A549 (cell line): ENCODE data around the gene TFAP2E. TPM values are rescaled to one million over a fixed set of nuclear protein-coding genes. Genes with fewer than 3 reads are reported as not detected.

Experiments
- ATAC-seq, 2 experiments: fragments of 200-7000 bp in 1 of 2; fragments of >200 bp in 1 of 2; cut with Nextera tagmentation in 1 of 2; cut with Tn5 transposase in 1 of 2; 3 replicates each; pipeline versions ENCODE4 v1.8.0 to v1.9.1; 2018 to 2020; ENCODE audit warnings: mild to moderate bottlenecking in 1 of 2, moderate library complexity in 1 of 2
- CTCF ChIA-PET: fragments of 300-600 bp; sonication (Branson Sonifier 250); formaldehyde crosslinking; extraction: SDS; loops from one replicate; lab custom pipeline; 2021; ENCODE audit warnings: antibody characterized with exemption, inconsistent platforms; lab: Yijun Ruan, JAX
- POLR2A ChIA-PET: fragments of 350-600 bp; formaldehyde crosslinking; extraction: SDS; loops from one replicate; lab custom pipeline; 2021; ENCODE audit warnings: antibody characterized with exemption, inconsistent platforms; lab: Yijun Ruan, JAX
- DNase-seq, 2 experiments: peaks; one replicate each; pipeline versions ENCODE4 v3.0.0 to v3.0.0-alpha.2; 2011 to 2016; ENCODE audit warnings: low read depth in 1 of 2, low spot score in 1 of 2
- FAIRE-seq: peaks from 2 replicates; lab custom pipeline; 2011; peaks lifted over from hg19 to GRCh38; lab: Jason Lieb, UNC
- H3K27ac ChIP-seq, 2 experiments: fragments of >200 bp; sonication (Bioruptor Twin); formaldehyde crosslinking; 3 replicates each; pipeline ENCODE4 v1.5.1; 2016 to 2017
- H3K4me1 ChIP-seq: fragments of >200 bp; sonication (Bioruptor Twin); formaldehyde crosslinking; 3 replicates; pipeline ENCODE4 v1.6.1; 2016
- H3K4me2 ChIP-seq: fragments of >200 bp; sonication (Bioruptor Twin); formaldehyde crosslinking; 3 replicates; pipeline ENCODE4 v1.6.1; 2016
- H3K4me3 ChIP-seq: fragments of >200 bp; sonication (Bioruptor Twin); formaldehyde crosslinking; 3 replicates; pipeline ENCODE4 v1.5.1; 2016
- H3K9me3 ChIP-seq: fragments of >200 bp; sonication (Bioruptor Twin); formaldehyde crosslinking; 3 replicates; pipeline ENCODE4 v1.6.1; 2016
- ATOH8 ChIP-seq: fragments of 250-450 bp; sonication (Bioruptor Pico); IDR thresholded peaks from 2 replicates; pipeline ENCODE4 v1.5.0; 2020; ENCODE audit warnings: low read depth, mild to moderate bottlenecking, moderate library complexity
- BCL3 ChIP-seq: fragments of >200 bp; sonication (Bioruptor Twin); formaldehyde crosslinking; IDR thresholded peaks from 3 replicates; pipeline ENCODE4 v1.6.1; 2016
- BHLHE40 ChIP-seq: IDR thresholded peaks from 2 replicates; pipeline ENCODE4 v1.6.1; 2012; ENCODE audit warnings: low read depth, low read length, inconsistent platforms
- EP300 ChIP-seq, 2 experiments: fragments of >200 bp; sonication (Bioruptor Twin); formaldehyde crosslinking; IDR thresholded peaks; 2 replicates in 1 of 2; 3 replicates in 1 of 2; pipeline ENCODE4 v1.6.1; 2016 to 2017
- FOXS1 ChIP-seq: fragments of 250-450 bp; sonication (Bioruptor Pico); IDR thresholded peaks from 2 replicates; pipeline ENCODE4 v1.5.0; 2020; ENCODE audit warnings: mild to moderate bottlenecking, moderate library complexity
- GATA3 ChIP-seq: IDR thresholded peaks from 2 replicates; pipeline ENCODE4 v1.6.1; 2012; ENCODE audit warnings: borderline replicate concordance
- HDAC2 ChIP-seq: fragments of 200-600 bp; sonication (generic); IDR thresholded peaks from 2 replicates; pipeline ENCODE4 v1.6.1; 2016
- HES2 ChIP-seq: fragments of >200 bp; sonication (Bioruptor Twin); formaldehyde crosslinking; IDR thresholded peaks from 2 replicates; pipeline ENCODE4 v1.6.1; 2016
- HEYL ChIP-seq: fragments of 250-450 bp; sonication (Bioruptor Pico); IDR thresholded peaks from 2 replicates; pipeline ENCODE4 v1.8.0; 2021; ENCODE audit warnings: mild to moderate bottlenecking, moderate library complexity
- HMGXB4 ChIP-seq: fragments of 250-450 bp; sonication (Bioruptor Pico); IDR thresholded peaks from 2 replicates; pipeline ENCODE4 v1.5.0; 2021; ENCODE audit warnings: mild to moderate bottlenecking, moderate library complexity, borderline replicate concordance
- KDM1A ChIP-seq: fragments of 200-600 bp; sonication (generic); IDR thresholded peaks from 2 replicates; pipeline ENCODE4 v1.6.1; 2016; ENCODE audit warnings: low read depth, mild to moderate bottlenecking
- KDM5A ChIP-seq: fragments of 200-600 bp; sonication (generic); IDR thresholded peaks from 2 replicates; pipeline ENCODE4 v1.6.1; 2016; ENCODE audit warnings: antibody characterized with exemption, mild to moderate bottlenecking
- MAX ChIP-seq: IDR thresholded peaks from 2 replicates; pipeline ENCODE4 v1.6.1; 2012
- MYC ChIP-seq: IDR thresholded peaks from 2 replicates; pipeline ENCODE4 v1.6.1; 2012; ENCODE audit warnings: mild to moderate bottlenecking, inconsistent platforms, low read length, improper control_type of control experiment, borderline replicate concordance
- NR3C1 ChIP-seq: fragments of >200 bp; sonication (Bioruptor Twin); formaldehyde crosslinking; IDR thresholded peaks from 3 replicates; pipeline ENCODE4 v1.6.1; 2017
- PHF8 ChIP-seq: fragments of 200-600 bp; sonication (generic); IDR thresholded peaks from 2 replicates; pipeline ENCODE4 v1.6.1; 2016; ENCODE audit warnings: low read depth, mild to moderate bottlenecking, antibody characterized with exemption, moderate library complexity, borderline replicate concordance
- POLR2A ChIP-seq: IDR thresholded peaks from 2 replicates; pipeline ENCODE4 v1.6.1; 2012; ENCODE audit warnings: mild to moderate bottlenecking, low read length
- POLR2AphosphoS2 ChIP-seq: conservative IDR thresholded peaks from 2 replicates; pipeline ENCODE4 v1.6.1; 2012; ENCODE audit warnings: low read length, improper control_type of control experiment, inconsistent platforms
- RCOR1 ChIP-seq: fragments of 150-350 bp; IDR thresholded peaks from 2 replicates; pipeline ENCODE4 v1.6.1; 2014; ENCODE audit warnings: antibody characterized with exemption, low read length, low read depth
- REST ChIP-seq: fragments of 200-600 bp; sonication (generic); IDR thresholded peaks from 2 replicates; pipeline ENCODE4 v1.6.1; 2016; ENCODE audit warnings: antibody characterized with exemption, mild to moderate bottlenecking, moderate library complexity
- RFX5 ChIP-seq: fragments of 450-650 bp; IDR thresholded peaks from 2 replicates; pipeline ENCODE4 v1.7.1; 2014; ENCODE audit warnings: antibody characterized with exemption, mild to moderate bottlenecking, moderate library complexity
- TFCP2L1 ChIP-seq: fragments of 250-450 bp; sonication (Bioruptor Pico); IDR thresholded peaks from 2 replicates; pipeline ENCODE4 v1.5.0; 2021; ENCODE audit warnings: mild to moderate bottlenecking
- TP53 ChIP-seq: fragments of 250-450 bp; sonication (Bioruptor Pico); IDR thresholded peaks from 2 replicates; pipeline ENCODE4 v1.5.0; 2021; ENCODE audit warnings: mild to moderate bottlenecking, moderate library complexity
- ZC3H11A ChIP-seq: fragments of 450-650 bp; IDR thresholded peaks from 2 replicates; pipeline ENCODE4 v1.6.1; 2014; ENCODE audit warnings: antibody characterized with exemption, mild to moderate bottlenecking
- ZNF302 ChIP-seq: fragments of 250-450 bp; sonication (Bioruptor Pico); IDR thresholded peaks from 2 replicates; pipeline ENCODE4 v1.9.0; 2021; ENCODE audit warnings: inconsistent platforms, mild to moderate bottlenecking, moderate library complexity
- WGBS: methylation state at CpG from one replicate; pipeline ENCODE4 v1.1.6; 2017; ENCODE audit errors: missing lambda C conversion rate; 5-methylcytosine and 5-hydroxymethylcytosine counted together
- polyA plus RNA-seq, 4 experiments: library from polyadenylated mRNA; depleted of rRNA in 3 of 4; stranded (reverse); fragments of >200 nt; fragmentation: RNase III in 1 of 4; extraction: RNeasy Plus Mini Kit Qiagen cat#74134 plus additional on column Dnase treatment in 1 of 4; gene quantifications; 2 replicates in 3 of 4; 3 replicates in 1 of 4; pipeline ENCODE4 v1.2.3, GENCODE V29; 2011 to 2017

Gene TFAP2E
- polyA plus RNA-seq, 2 of the 4 experiments (the other 2 are of a cell fraction): 0.16 to 0.31 TPM

- WGBS: 90% methylated on average over 7 of the region's 7 CpGs
- H3K27ac ChIP-seq: no peak overlapping the region
- H3K9me3 ChIP-seq: no peaks in the 10 kb centered on the region
- no peaks in the 10 kb centered on the region for H3K4me1 ChIP-seq
- FAIRE-seq (no peak), ATAC-seq (no peak), DNase-seq (no peak)
- H3K4me2 ChIP-seq: no peak overlapping the region
- POLR2A ChIA-PET: no interaction called here
- no peak overlapping the region for H3K4me3 ChIP-seq
- CTCF ChIA-PET: interaction anchor here (1.2 kb wide), 1 partner anchor 141 kb away, joined by 6 read pairs; no protein-coding TSS in a partner anchor
- TF ChIP-seq NR3C1 (no peak), BCL3 (no peak), GATA3 (no peak), BHLHE40 (no peak), POLR2AphosphoS2 (no peak)
Observed at GRCh38 chr1:35586808-35587207, 13.7 kb downstream of the TFAP2E start.

GRCh38 chr1:35587736-35588135, 14.6 kb downstream of the TFAP2E start:
- Histone ChIP-seq H3K4me2 (no peak overlapping the region), H3K27ac (no peak overlapping the region), H3K4me1 (no peaks in the 10 kb centered on the region), H3K9me3 (no peaks in the 10 kb centered on the region), H3K4me3 (no peak overlapping the region)
- TF ChIP-seq ZC3H11A (no peak), POLR2AphosphoS2 (no peak), KDM1A (no peak), RFX5 (no peak), RCOR1 (no peak), HEYL (CRISPR knock-in tag) (no peak), REST (no peak), FOXS1 (CRISPR knock-in tag) (no peak), MYC (no peak), MAX (no peak), HES2 (no peak), ZNF302 (CRISPR knock-in tag) (no peak)
- no peak for DNase-seq
- ChIA-PET CTCF (no interaction called here), POLR2A (no interaction called here)
- WGBS: 84% methylated on average over 5 of the region's 6 CpGs
- no peak for ATAC-seq
- no peak for FAIRE-seq

GRCh38 chr1:35588197-35588910, 15.2 kb downstream of the TFAP2E start:
- TF ChIP-seq BCL3 (no peak), EP300 (IDR thresholded peaks at IDR 0.05) (no peak), POLR2A (no peak), ATOH8 (CRISPR knock-in tag) (no peak), KDM5A (no peak), HMGXB4 (CRISPR knock-in tag) (no peak), HDAC2 (no peak), PHF8 (no peak), TFCP2L1 (CRISPR knock-in tag) (no peak), TP53 (CRISPR knock-in tag) (no peak)
- Histone ChIP-seq H3K4me2 (no peak overlapping the region), H3K4me1 (no peaks in the 10 kb centered on the region), H3K27ac (no peak overlapping the region), H3K9me3 (no peaks in the 10 kb centered on the region), H3K4me3 (no peak overlapping the region)
- no peak for ATAC-seq
- 93% methylated on average over 10 of the region's 21 CpGs for WGBS
- CTCF ChIA-PET: no interaction called here
- no peak for DNase-seq
- POLR2A ChIA-PET: no interaction called here
- FAIRE-seq: no peak
